NCI-H1930 (cell line): ENCODE data around the gene PDE12.
A peak's percentile ranks its signal among the peaks of the same experiment; 100 is the strongest.
"Not testable (repeated sequence)": the region's sequence is repeated elsewhere in the genome, so short reads cannot be mapped to it uniquely, and the experiment has no call there.

Experiments
- DNase-seq, 2 experiments: peaks; one replicate each; lab custom pipeline; 2025; lab: John Stamatoyannopoulos, UW

The PDE12 gene

DNA sequence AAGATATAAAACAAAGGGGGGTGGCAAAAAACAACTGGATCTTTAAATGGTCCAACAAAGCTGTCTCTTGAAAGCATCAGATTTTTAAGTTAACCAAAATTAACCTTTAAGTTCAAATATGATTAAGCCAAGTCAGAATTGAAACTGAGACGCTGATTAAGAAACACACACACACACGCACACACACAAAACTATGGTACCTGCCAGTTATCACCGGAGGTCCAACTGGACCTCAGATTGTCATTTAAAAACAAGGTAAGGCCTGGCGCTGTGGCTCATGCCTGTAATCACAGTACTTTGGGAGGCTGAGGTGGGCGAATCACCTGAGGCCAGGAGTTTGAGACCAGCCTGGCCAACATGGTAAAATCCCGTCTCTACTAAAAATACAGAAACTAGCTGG is 30.7 kb downstream of the PDE12 start:
- no peak for DNase-seq

DNA sequence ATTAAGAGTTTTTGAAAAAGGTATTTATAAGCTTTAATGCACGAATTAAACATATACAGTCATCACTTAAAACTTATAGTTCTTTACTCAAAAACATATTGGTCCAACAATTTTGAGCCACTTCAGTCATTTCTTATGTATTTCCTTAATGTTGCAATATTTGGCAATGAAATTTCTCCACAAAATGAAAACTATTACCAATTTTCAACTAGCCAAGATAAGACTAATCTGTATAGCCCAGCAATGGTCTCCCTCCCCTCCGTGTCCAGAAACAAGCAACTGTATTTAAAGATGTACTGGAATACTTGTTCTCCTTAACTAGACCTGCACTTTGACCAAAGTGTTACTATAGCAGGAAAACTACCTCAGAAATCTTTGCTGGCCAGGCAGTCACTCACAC is 31.8 kb downstream of the PDE12 start:
- no peak for DNase-seq

DNA sequence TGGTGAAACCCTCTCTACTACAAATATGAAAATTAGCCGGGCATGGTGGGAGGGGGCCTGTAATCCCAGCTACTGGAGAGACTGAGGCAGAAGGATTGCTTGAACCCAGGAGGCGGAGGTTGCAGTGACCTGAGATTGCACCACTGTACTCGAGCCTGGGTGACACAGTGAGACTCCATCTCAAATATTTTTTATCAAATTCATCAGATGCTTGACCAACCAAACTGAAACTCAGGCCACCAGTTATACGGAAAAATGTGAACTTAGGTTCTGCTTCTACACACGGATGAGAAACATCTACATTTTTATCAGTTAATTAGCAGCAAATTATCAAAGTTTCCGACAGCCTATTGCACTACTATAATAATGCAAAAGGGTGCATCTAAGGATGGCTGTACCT is 36.2 kb downstream of the PDE12 start:
- DNase-seq, result no peak

DNA sequence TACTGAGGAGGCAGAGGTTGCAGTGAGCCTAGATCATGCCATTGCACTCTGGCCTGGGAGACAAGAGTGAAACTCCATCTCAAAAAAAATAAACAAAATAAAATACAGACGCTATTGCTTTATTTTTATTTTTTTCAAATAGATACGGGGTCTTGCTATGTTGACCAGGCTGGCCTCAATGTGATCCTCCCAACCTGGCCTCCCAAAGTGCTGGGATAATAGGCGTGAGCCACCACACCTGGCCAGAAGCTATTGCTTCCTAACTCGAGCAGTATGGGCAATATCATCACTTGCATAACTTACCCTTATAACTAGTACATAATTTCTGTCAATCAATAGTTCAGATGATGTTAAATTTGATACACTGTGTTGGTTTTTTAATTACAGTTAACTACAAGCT is 38.1 kb downstream of the PDE12 start:
- no peak for DNase-seq

DNA sequence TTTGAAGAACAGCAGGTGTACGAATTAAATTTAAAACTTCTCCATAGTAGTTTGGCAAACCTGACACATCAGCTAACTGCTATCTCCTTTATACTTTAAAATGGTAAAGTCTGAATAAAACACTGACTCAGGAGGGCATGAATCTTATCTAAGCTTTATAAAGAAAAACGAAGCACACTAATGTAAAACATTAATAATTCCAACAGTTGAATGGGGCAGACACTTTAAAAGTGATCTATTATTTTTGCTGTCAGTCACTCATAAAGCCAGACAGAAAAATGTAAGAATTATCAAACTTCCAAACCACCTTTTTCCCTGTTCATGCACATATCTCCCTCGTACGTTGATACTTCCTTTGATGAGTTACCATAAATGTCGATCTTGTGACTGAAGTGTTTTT is 38.5 kb downstream of the PDE12 start:
- DNase-seq, result no peak

DNA sequence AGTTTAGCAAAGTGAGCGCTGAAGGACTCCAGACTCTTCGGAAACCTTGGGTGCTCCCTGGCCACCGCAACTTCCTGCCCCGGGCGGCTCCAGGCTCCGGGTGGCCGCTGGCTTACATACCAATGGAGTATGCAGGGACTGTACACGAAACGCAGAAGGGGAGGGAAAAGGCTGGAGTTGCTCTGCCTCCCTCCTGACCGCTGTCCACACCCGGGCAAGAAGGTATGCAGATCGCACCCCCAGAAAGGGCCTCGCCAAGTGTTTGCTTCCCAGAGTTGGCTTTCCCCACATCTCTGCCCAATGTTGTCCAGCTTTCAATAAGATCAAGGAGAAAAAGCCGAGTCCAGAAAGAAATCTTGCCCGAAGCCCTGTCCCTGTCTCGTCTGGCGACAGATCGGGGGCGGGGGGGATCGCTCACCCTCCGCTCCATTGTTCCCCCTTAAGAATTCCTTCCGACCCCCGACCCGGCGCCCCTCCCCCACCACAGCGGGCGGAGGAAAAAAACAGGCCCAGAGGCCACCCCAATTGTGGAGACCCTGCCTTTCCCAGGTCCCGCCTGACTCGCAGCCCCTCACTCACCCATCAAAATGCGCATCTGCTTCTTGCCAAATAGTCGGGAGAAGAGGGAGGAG is 40.5 kb downstream of the PDE12 start:
- DNase-seq, result no peak

DNA sequence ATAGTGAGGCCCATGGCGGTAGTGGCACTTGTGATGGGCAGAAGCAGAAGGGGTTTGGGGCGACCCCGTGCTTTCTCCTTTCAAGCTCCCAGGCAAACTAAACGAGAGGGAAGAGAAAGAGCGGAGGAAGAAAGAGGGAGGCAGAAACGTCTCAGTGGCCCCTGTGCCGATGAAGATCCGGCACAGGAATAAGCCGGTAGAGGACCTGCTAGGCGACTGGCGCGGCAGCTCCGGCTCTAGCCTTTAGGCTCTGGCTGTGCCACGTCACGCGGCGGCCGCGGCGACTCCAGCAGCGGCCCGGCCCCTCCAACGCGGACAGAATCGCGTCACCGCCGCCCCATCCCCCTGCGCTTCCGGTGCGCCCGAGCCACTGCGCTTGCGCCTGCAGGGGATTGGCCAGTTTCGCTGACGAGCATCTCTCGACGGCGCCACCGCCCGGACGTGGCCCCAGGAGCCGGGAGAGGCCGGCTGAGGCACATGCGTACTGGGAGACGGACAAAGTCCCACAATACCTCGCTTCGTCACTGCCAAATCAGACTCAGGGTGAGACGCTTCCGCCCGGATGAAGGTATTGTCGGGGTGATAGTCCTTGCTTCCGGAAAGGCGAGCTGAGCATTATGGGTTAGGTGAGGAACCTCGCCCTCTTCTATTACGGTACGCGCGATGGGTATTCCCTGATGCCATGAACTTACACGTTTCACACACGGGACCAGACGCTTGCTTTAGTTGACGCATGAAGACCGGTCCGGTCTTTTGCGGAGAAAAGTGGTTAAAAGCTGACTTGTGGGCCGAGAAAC is 41.3 kb downstream of the PDE12 start, which contains the start of gene ARF4:
Gene ARF4, minus strand, starts transcription at position 218 of the 797 bp plus-strand sequence. Its CDS starts 204 bp downstream, at position 14.
- peak; percentile 94 for DNase-seq

DNA sequence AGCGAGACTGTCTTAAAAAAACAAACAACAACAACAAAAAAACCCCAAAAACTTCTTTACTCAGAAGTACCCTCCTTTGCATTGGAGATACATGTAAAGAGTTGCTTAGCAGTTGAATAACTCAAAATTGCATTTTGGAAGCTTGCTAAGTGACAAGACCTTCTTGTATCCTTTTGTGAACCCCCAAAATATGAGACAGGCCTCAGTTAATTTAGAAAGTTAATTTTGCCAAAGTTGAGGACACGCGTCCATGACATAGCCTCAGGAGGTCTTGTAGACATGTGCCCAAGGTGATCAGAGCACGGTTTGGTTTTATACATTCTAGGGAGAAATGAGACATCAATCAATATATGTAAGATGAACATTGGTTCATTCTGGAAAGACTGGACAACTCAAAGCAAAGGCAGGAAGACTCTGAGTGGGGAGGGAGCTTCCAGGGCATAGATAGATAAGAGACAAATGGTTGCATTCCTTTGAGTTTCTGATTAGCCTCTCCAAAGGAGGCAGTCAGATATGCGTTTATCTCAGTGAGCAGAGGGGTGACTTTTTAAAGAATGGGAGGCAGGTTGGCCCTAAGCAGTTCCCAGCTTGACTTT is 42.8 kb downstream of the PDE12 start:
- no peak for DNase-seq

DNA sequence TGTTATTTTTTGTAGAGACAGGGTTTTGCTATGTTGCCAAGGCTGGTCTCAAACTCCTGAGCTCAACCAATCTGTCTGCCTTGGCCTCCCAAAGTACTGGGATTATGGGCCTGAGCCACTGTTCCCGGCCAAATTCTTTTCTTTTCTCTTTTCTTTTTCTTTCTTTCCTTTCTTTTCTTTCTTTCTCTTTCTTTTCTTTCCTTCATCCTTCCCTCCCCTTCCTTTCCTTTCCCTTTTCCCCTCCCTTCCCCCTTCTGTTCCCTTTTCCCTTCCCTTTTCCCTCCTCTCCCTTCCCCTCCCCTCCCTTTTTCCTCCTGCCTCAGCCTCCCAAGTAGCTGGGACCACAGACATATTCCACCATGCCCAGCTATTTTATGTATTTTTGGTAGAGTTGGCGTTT is 44.1 kb downstream of the PDE12 start:
- no peak for DNase-seq

DNA sequence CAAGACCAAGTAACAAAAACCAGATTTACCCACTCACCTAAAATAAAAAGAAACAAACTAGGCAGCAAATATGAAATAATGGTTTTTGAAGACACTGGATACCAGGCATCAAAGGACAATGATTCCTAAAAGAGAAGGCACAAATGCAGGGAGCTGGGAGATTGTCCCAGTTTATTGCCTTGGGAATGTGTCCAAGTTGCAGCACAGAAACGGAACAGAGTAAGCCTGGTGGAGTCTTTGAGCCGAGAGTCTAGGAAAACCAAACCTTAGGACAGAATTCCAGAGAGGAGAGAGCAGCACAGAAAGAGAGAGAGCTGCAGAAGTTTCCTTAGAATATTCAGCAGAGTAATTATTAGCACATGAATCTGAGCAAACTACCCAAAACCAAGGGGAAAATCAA is 48.9 kb downstream of the PDE12 start:
- DNase-seq, result no peak

DNA sequence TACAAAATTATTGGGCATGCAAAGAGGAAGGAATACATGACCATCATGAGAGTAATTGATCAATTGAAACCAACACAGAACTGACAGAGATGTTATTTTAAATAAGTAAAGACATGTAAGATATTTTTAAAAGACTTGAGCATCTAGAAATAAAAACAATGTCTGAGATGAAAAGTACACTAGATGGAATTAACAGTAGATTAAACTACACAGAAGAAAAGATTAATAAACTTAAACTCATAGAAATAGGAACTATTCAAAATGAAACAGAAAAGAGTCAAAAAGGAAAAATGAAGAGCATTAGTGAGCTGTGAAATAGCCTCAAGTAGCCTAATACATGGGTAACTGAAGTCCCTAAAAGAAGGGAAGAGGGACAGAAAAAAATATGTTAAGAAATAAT is 49.6 kb downstream of the PDE12 start:
- no peak for DNase-seq

DNA sequence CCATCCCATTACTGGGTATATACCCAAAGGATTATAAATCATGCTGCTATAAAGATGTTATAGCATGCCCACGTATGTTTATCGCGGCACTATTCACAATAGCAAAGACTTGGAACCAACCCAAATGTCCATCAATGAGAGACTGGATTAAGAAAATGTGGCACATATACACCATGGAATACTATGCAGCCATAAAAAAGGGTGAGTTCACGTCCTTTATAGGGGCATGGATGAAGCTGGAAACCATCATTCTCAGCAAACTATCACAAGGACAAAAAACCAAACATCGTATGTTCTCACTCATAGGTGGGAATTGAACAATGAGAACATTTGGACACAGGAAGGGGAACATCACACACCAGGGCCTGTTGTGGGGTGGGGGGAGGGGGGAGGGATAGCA is 55.8 kb downstream of the PDE12 start:
- not testable (repeated sequence) for DNase-seq

DNA sequence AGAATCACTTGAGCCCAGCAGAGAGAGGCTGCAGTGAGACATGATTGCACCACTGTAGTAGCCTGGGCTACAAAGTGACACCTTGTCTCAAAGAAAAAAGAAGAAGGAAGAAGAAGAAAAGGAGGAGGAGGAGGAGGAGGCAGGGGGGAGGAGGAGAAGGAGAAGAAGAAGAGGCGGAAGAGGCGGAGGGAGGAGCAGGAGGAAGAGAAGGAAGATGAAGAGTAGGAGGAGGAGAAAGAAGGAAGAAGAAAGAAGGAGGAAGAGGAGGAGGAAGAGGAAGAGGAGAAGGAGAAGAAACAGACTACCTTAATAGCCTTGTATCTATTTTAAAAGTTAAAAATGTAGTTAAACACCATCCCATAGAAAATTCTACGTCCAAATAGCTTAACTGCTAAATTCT is 60.2 kb downstream of the PDE12 start:
- no peak for DNase-seq
